ENCODE results near the gene IFI6.
A peak's percentile ranks its signal among the peaks of the same experiment; 100 is the strongest.
"Not testable (repeated sequence)": the region's sequence is repeated elsewhere in the genome, so short reads cannot be mapped to it uniquely, and the experiment has no call there.

Gene IFI6, protein sequence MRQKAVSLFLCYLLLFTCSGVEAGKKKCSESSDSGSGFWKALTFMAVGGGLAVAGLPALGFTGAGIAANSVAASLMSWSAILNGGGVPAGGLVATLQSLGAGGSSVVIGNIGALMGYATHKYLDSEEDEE

DNA sequence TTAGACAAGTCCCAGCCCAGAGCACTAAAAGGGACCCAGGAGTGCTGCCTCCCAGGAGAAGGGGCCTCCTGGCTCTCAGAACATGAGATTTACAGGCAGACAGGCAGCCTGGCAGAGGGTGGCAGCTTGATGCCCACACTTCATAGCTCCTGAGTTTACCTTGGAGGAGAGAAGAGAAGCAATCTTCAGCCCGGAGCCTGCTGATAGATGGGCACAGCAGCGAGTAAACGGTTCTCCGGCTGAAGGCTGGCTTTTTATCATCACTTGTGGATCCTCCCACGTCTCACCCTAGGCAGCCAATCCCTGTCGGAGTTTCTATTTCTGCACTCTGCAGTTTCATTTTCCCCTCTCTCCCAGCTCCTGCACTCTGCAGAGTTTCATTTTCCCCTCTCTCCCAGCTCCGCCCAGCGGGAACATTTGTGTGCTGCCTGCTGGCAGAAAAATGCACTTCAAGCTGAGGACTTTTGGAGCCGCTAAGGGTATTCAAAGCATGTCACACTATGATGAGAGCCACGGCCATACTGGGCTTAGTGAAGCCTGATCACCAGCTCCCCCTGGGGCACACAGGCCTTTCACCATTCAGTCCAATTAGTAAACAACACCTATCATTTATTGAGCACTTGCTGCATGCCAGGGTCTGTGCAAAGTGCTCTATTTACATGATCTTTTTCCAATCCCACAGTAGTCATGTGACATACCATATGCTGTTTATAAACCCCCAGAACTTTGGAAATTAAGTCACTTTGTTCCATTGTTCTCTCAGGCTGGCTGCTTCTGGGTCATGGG is at the start of gene IFI6:
TSS of gene IFI6 (minus strand) at position 229 of the 786 bp plus-strand sequence. CDS start 2,878 bp downstream, outside the sequence.
- DNase-seq = peak; percentile 66 to 87

- DNase-seq = no peak
Measured at GRCh38 chr1:27719286-27720251, 47.6 kb upstream of the IFI6 start.

GRCh38 chr1:27716262-27716895 is 44.4 kb upstream of the IFI6 start:
- no peak for DNase-seq

GRCh38 chr1:27713869-27714513 is 42.0 kb upstream of the IFI6 start:
- DNase-seq = no peak

DNA sequence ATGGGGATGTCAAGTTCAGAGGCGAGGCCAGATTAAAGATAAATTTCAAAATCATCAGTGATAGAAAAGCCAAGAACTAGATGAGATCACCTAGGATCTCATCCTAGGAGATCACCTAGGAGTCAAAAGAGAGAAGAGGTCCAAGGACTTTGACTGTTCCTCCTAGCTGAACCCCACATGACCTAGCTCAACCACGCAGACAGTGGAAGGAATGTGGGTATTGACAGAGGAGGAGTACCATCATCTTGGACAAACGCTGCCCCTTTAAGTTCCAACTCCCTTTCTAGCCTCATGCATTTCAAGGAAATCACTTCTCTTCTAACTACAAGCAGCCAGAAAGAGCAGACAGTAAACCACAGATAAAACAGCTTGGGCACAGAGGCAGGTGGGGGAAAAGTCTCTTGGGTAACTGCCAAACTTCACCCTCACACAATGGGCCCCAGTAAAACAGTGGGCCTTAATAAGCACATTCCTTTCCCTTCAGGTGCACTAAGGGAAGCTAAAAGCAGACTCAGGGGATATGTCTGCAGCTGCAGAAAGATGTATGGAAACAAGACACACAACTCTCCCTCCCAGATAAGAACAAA is 41.2 kb upstream of the IFI6 start:
- DNase-seq = peak in 1 of 2 experiments; percentile 24

GRCh38 chr1:27710574-27710973 is 38.6 kb upstream of the IFI6 start:
- no peak for DNase-seq

DNA sequence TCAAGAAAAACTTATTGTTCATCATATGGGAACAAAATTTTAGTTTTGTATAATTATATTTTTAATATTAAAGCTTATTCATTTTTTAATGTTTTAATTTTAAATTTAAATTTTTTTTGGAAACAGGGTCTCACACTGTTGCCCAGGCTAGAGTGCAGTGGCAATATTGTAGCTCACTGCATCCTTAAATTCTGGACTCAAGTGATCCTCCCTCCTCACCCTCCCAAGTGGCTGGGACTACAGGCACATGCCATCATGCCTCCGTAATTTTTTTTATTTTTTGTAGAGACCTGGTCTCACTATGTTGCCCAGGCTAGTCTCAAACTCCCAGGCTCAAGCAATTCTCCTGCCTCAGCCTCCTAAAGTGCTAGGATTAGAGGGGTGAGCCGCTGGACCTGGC is 33.6 kb upstream of the IFI6 start:
- DNase-seq = no peak

DNA sequence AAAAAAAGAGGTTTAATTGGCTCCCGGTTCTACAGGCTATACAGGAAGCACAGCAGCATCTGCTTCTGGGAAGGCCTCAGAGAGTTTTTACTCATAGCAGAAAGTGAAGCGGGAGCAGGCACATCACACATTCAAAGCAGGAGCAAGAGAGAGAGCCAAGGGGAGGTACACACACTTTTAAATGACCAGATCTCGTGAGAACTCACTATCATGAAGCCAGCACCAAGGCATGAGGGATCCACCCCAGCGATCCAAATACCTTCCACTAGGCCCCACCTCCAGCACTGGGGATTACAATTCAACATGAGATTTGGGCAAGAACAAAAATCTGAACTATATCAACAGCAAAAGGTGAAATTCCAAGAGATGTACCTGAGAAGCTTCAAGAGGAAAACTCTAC is 33.0 kb upstream of the IFI6 start:
- DNase-seq = no peak

- not testable (repeated sequence) for DNase-seq
Measured at GRCh38 chr1:27696835-27697234, 24.8 kb upstream of the IFI6 start.

DNA sequence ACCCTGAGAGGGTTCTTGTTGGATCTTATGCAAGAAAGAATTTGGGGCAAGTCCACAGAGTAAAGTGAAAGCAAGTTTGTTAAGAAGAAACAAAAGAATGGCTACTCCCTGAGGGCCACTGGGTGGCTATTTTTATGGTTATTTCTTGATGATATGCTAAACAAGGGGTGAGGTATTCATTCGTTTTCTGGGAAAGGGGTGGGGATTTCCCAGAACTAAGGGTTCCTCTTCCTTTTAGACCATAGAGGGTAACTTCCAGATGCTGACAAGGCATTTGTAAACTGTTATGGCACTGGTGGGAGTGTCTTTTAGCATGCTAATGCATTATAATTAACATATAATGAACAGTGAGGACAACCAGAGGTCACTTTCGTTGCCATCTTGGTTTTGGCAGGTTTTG is 18.2 kb upstream of the IFI6 start:
- no peak for DNase-seq

DNA sequence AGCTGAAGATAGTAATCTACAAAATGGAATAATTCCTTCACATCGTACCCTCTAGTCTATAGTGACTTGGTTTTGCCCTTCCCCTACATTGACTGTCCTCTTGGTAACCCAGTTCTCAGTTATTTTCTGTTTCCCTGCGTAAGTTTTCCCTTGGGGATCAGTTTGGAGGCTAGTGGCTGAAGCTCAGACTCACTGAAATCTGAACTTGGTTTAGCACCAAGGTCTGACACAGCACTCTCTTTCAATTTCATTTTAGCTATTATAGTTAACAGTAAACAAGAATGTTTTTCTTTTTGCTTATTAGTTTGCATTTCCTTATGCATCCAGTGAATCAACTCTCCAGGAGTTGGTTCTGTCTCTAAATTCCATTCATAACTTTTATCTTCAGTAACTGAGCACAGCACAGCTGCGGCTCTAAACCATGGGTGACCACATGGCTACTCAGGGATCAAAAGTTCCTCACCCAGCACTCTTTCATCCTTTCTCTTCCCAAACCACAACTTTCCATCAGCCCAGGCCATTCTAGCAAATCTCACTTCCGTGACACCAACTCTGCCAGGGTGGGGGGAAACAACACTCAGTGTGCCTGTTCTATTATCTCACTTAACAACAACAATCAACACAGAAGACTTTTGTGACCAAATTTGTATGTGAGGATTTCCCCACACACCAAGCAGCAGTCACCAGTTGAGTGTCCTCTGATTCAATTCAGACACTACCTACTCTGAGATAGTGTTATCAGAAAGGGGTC is 17.6 kb upstream of the IFI6 start:
- DNase-seq = no peak

DNA sequence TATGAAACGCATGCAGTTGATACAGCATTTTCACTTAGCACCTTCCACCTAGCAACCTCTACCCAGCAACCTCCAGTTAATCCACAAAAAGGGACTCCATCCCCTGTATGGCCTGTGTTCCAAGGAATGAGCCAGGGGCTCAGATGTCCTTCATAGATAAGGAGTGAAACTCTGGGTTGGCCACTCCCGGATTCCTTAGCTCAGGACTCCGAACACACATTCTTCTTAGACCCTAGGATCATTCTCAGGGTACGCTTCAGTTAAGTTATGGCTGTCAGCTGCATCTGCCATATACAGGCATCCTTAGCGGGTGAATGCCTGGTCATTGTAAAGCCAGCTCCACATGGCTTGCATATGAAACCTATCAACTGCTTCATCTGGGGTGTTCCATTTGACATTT is 15.9 kb upstream of the IFI6 start:
- no peak for DNase-seq

DNA sequence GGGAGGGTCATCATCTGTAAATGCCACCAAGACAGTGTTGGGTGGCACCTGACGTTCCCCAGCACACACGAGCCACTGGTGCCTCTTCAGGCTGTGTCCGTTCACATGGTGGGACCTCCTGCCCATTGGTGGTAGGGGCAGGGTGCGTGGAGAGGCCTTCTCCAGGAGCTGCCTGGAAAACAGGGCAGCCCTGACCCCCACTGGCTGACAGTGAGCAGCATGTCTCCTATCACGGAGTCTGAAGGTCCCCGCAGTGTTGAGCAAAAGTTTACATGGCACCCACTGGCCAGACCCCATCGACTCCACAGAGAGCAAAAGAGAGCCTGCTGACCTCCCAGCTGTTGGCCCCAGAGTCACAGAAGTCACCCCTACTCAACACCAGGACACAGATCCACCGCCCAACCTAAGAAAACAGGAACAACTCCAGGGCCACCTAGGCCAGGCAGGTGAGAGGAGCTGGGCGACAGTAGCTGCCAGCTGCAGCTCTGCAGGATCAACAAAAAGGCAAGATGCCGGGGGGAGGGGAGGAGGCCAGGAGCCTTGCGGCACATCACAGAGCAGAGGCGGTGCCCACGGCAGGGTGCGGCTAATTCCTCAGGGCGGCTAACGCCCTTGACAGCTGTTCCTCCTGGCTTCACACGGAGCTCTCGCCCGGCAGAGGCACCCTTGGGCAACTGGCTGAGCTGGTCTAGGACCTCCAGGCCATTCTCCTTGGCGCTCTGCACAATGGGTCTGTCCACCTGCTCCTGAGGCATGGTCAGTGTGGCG is 14.4 kb upstream of the IFI6 start:
- no peak for DNase-seq

DNA sequence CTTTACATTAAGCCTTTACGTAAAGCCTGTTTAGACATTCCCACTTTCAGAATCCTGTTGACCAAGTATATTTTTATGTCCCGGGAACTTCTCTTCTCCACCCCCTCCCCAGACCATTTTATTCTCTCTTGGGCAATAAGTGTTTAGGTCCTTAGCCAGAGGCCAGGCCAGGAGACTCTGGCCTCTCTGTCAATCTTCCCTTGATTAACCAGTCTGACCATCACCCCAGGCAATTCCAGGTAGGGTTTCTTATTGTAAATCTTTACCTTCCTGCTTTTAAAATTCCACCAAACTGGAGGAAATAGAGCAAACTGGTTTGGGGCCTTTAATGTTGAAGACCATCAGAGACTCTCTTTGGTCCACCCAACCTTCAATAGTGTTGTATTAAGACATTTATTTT is 12.2 kb upstream of the IFI6 start:
- DNase-seq = no peak

DNA sequence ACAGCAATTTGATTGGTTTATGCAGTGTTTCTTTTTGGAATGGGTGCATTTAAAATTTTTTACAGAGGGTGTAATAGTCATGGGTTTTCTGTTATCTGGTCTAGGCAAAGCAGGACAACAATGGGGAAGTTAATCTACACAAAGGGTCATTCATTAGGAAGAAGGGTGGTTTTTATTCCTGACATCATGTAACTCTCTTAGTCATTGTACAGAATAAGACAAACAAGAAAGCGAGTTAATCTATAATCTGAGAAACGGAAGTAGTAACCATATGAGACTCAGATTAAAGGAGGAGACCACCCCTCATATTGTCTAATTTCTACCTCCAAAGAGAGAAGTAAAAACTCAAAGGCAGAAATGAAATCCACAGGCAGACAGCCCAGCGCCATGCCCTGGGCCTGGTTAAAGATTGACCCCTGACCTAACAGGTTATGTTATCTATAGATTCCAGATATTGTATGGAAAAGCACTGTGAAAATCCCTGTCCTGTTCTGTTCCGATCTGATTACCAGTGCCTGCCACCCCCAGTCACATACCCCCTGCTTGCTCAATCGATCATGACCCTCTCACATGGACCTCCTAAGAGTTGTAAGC is 10.5 kb upstream of the IFI6 start:
- DNase-seq = no peak

GRCh38 chr1:27681580-27681979 is 9.6 kb upstream of the IFI6 start:
- DNase-seq = not testable (repeated sequence)

DNA sequence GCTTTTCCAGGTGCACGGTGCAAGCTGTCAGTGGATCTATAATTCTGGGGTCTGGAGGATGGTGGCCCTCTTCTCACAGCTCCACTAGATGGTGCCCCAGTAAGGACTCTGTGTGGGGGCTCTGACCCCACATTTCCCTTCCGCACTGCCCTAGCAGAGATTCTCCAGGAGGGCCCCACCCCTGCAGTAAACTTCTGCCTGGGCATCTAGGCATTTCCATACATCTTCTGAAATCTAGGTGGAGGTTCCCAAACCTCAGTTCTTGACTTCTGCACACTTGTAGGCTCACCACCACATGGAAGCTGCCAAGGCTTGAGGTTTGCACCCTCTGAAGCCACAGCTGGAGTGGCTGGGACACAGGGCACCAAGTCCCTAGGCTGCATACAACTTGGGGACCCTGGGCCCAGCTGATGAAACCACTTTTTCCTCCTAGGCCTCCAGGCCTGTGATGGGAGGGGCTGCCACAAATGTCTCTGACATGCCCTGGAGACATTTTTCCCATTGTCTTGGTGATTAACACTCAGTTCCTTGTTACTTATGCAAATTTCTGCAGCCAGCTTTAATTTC is 8.3 kb upstream of the IFI6 start:
- not testable (repeated sequence) for DNase-seq

- no peak for DNase-seq
Measured at GRCh38 chr1:27678747-27679146, 6.8 kb upstream of the IFI6 start.

DNA sequence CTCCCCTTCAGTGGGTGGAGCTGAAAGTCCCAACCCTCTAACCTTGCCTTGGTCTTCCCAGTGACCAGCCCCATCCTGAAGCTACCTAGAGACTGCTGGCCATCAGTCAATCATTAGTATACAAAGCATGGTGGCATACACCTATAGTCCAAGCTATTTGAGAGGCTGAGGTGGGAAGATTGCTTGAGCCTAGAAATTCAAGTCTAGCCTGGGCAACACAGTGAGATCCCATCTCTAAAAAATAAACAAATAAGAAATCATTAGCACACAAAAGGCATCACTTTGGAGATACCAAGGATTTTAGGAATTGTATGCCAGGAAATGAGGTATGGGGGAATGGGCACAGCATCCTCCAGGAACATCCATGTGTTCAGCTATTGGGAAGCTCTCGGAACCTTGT is 4.4 kb upstream of the IFI6 start:
- no peak for DNase-seq

DNA sequence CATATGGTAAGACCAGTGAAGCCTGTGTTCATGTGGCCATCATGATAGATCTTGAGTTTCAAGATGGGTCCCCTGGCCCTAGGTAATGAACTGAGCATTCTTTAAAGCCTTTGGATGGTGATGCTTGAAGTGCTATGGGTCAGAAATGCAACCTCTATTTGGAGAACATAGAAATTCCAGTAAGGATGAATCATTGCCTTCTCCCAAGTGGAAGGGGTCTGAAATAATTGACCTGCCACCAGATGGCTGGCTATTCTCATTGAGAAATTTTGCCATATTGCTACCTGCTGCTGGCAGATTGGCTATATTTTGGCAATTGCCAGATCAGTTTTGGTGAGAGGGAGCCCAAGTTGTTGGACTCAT is 739 bp upstream of the IFI6 start:
- no peak for DNase-seq

Measured in NCI-H2081 (cell line).